Activated gamma-delta T cell (primary cell): Measurements from ENCODE around the gene ADGRD1.

Experiments
- DNase-seq: peaks from one replicate; lab custom pipeline; 2025; lab: John Stamatoyannopoulos, UW

Gene ADGRD1

GRCh38 chr12:131163189-131163738, 209.6 kb downstream of the ADGRD1 start:
- DNase-seq: no peak

- no peak for DNase-seq
Observed at GRCh38 chr12:131164096-131164872, 210.6 kb downstream of the ADGRD1 start.

- DNase-seq: no peak
Observed at GRCh38 chr12:131166717-131167116, 213.0 kb downstream of the ADGRD1 start.

- no peak for DNase-seq
Observed at GRCh38 chr12:131167334-131167733, 213.6 kb downstream of the ADGRD1 start.

- no peak for DNase-seq
Observed at GRCh38 chr12:131171029-131171428, 217.3 kb downstream of the ADGRD1 start.

GRCh38 chr12:131174901-131175300, 221.2 kb downstream of the ADGRD1 start:
- no peak for DNase-seq

GRCh38 chr12:131176266-131176665, 222.6 kb downstream of the ADGRD1 start:
- no peak for DNase-seq

GRCh38 chr12:131176926-131177325, 223.2 kb downstream of the ADGRD1 start:
- no peak for DNase-seq

- no peak for DNase-seq
Observed at GRCh38 chr12:131177599-131177998, 223.9 kb downstream of the ADGRD1 start.

GRCh38 chr12:131187602-131188001, 233.9 kb downstream of the ADGRD1 start:
- no peak for DNase-seq

GRCh38 chr12:131188131-131189050, 234.7 kb downstream of the ADGRD1 start:
- no peak for DNase-seq

- DNase-seq: no peak
Observed at GRCh38 chr12:131189781-131190180, 236.1 kb downstream of the ADGRD1 start.

- DNase-seq: no peak
Observed at GRCh38 chr12:131190965-131191364, 237.3 kb downstream of the ADGRD1 start.
